HL-60 (cell line): ENCODE results near the gene C6orf47.

Experiments
- DNase-seq, 2 experiments: peaks; one replicate each; pipeline ENCODE4 v3.0.0-alpha.2; 2010 to 2020; ENCODE audit warnings: low read depth in 1 of 2, low spot score in 1 of 2
- H3K27ac ChIP-seq: fragments of 250-450 bp; sonication (Bioruptor Pico); replicated peaks from 2 replicates; pipeline ENCODE4 v1.5.1; 2020; ENCODE audit warnings: mild to moderate bottlenecking, moderate library complexity
- H3K27me3 ChIP-seq: fragments of 250-450 bp; sonication (Bioruptor Pico); 2 replicates; pipeline ENCODE4 v1.5.1; 2021; ENCODE audit warnings: mild to moderate bottlenecking, moderate library complexity; ENCODE audit not compliant: insufficient read depth, poor library complexity, severe bottlenecking
- H3K4me3 ChIP-seq: replicated peaks from 2 replicates; pipeline ENCODE4 v1.5.1; 2011; ENCODE audit warnings: mild to moderate bottlenecking, control low read depth, low read length; ENCODE audit not compliant: insufficient read depth
- GABPA ChIP-seq: IDR thresholded peaks from 2 replicates; pipeline ENCODE4 v1.6.1; 2012; ENCODE audit warnings: low read depth
- POLR2AphosphoS5 ChIP-seq: IDR thresholded peaks from 2 replicates; pipeline ENCODE4 v1.6.1; 2012; ENCODE audit warnings: low read depth
- SPI1 ChIP-seq: IDR thresholded peaks from 2 replicates; pipeline ENCODE4 v1.6.1; 2012; ENCODE audit warnings: low read depth, mild to moderate bottlenecking, borderline replicate concordance
- TF ChIP-seq, protein P1 (sequence below): IDR thresholded peaks from 2 replicates; pipeline ENCODE4 v1.6.1; 2012; ENCODE audit warnings: low read depth; ENCODE audit not compliant: insufficient replicate concordance
- TF ChIP-seq, protein P2 (sequence below): IDR thresholded peaks from one replicate; pipeline ENCODE4 v1.5.1; 2011; ENCODE audit warnings: low read length, control low read depth, inconsistent platforms; ENCODE audit not compliant: insufficient read depth

Gene C6orf47

DNA sequence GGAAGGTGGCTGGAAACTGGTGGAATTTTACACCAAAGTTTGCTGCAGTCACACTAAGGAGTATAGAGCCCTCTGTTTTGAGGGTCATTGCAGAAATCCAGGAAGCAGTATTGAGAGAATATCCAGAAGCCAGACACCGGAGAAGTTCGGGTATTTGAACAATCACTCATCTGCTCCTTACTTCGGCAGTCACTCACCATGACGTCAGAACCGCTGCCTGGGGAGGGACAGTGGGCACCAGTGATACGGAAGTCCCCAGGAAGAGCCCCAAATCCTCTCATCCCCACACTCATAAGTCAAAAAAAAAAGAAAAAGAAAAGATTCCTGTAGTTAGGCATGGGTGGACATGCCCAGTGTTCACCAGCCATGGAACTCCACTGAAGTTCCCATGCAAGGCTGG, 16.3 kb upstream of the C6orf47 start:
- TF ChIP-seq SPI1 (no peak), GABPA (no peak), POLR2AphosphoS5 (no peak)
- TF ChIP-seq, protein P1, sequence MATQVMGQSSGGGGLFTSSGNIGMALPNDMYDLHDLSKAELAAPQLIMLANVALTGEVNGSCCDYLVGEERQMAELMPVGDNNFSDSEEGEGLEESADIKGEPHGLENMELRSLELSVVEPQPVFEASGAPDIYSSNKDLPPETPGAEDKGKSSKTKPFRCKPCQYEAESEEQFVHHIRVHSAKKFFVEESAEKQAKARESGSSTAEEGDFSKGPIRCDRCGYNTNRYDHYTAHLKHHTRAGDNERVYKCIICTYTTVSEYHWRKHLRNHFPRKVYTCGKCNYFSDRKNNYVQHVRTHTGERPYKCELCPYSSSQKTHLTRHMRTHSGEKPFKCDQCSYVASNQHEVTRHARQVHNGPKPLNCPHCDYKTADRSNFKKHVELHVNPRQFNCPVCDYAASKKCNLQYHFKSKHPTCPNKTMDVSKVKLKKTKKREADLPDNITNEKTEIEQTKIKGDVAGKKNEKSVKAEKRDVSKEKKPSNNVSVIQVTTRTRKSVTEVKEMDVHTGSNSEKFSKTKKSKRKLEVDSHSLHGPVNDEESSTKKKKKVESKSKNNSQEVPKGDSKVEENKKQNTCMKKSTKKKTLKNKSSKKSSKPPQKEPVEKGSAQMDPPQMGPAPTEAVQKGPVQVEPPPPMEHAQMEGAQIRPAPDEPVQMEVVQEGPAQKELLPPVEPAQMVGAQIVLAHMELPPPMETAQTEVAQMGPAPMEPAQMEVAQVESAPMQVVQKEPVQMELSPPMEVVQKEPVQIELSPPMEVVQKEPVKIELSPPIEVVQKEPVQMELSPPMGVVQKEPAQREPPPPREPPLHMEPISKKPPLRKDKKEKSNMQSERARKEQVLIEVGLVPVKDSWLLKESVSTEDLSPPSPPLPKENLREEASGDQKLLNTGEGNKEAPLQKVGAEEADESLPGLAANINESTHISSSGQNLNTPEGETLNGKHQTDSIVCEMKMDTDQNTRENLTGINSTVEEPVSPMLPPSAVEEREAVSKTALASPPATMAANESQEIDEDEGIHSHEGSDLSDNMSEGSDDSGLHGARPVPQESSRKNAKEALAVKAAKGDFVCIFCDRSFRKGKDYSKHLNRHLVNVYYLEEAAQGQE = no peak
- TF ChIP-seq, protein P2, sequence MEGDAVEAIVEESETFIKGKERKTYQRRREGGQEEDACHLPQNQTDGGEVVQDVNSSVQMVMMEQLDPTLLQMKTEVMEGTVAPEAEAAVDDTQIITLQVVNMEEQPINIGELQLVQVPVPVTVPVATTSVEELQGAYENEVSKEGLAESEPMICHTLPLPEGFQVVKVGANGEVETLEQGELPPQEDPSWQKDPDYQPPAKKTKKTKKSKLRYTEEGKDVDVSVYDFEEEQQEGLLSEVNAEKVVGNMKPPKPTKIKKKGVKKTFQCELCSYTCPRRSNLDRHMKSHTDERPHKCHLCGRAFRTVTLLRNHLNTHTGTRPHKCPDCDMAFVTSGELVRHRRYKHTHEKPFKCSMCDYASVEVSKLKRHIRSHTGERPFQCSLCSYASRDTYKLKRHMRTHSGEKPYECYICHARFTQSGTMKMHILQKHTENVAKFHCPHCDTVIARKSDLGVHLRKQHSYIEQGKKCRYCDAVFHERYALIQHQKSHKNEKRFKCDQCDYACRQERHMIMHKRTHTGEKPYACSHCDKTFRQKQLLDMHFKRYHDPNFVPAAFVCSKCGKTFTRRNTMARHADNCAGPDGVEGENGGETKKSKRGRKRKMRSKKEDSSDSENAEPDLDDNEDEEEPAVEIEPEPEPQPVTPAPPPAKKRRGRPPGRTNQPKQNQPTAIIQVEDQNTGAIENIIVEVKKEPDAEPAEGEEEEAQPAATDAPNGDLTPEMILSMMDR = no peak
- no peak for DNase-seq
- Histone ChIP-seq H3K27me3 (no peaks in the 10 kb centered on the region), H3K27ac (no peak overlapping the region), H3K4me3 (no peak overlapping the region)

DNA sequence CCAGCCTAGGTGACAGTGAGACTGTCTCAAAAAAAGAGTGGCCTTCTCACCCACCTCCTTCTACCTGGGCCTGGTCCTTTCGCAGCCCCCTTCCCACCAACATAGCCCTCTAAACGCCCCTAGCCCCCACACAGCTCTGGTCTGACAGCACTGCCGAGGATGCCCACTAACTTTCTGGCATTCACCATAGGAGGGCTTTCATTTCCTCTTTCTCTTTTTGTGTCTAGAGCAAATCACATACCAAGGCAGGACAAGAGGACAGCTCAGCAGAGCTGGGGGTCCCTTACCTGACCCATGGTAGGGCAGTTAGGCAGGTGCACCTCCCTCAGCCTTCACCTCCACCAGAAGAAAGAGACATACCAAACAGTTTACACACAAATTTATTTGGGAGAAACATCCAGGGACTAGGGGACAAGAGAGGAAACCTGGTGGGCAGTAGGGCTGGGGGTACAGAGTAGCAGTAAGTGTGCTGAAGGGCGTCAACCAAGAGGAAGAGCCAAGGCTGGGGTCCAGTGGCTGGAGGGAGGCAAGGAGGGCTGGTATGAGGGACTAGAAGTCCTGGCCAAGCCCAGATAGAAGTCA, 15.8 kb upstream of the C6orf47 start:
- TF ChIP-seq, protein P2 = no peak
- TF ChIP-seq GABPA (no peak), POLR2AphosphoS5 (no peak), SPI1 (peak; percentile 45; the same call in 1 of the 2 replicates)
- TF ChIP-seq, protein P1 = no peak
- DNase-seq = no peak
- no peak overlapping the region for H3K4me3 ChIP-seq
- H3K27ac ChIP-seq = no peak overlapping the region
- H3K27me3 ChIP-seq = no peaks in the 10 kb centered on the region

DNA sequence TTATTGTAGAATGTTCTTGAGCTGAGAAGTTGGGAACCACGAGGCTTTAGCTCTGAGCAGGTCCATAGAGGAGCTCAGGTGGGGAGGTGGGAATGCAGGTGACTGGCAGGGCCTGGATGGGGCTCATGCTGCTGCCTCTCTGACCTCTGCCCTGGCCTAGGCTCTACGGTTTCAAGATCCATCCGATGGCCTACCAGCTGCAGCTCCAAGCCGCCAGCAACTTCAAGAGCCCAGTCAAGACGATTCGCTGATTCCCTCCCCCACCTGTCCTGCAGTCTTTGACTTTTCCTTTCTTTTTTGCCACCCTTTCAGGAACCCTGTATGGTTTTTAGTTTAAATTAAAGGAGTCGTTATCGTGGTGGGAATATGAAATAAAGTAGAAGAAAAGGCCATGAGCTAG, 9.1 kb upstream of the C6orf47 start, which contains the start of gene LY6G5B:
Gene LY6G5B (plus strand): TSS at position 301 of the 400 bp plus-strand sequence. CDS start 975 bp downstream, outside the sequence.
- Histone ChIP-seq H3K27me3 (no peaks in the 10 kb centered on the region), H3K4me3 (no peak within 1 kb of the TSS), H3K27ac (no peak within 1 kb of the TSS)
- TF ChIP-seq GABPA = no peak
- TF ChIP-seq, protein P1 = no peak
- TF ChIP-seq POLR2AphosphoS5 = no peak
- no peak for TF ChIP-seq SPI1
- TF ChIP-seq, protein P2 = no peak
- DNase-seq = no peak
